DMS 273 (cell line): ENCODE results near the gene ABLIM2.
A peak's percentile ranks its signal among the peaks of the same experiment; 100 is the strongest.

Experiments used
- DNase-seq: peaks from one replicate; lab custom pipeline; 2025; ENCODE audit not compliant: unreplicated experiment; lab: John Stamatoyannopoulos, UW

The ABLIM2 gene

DNA sequence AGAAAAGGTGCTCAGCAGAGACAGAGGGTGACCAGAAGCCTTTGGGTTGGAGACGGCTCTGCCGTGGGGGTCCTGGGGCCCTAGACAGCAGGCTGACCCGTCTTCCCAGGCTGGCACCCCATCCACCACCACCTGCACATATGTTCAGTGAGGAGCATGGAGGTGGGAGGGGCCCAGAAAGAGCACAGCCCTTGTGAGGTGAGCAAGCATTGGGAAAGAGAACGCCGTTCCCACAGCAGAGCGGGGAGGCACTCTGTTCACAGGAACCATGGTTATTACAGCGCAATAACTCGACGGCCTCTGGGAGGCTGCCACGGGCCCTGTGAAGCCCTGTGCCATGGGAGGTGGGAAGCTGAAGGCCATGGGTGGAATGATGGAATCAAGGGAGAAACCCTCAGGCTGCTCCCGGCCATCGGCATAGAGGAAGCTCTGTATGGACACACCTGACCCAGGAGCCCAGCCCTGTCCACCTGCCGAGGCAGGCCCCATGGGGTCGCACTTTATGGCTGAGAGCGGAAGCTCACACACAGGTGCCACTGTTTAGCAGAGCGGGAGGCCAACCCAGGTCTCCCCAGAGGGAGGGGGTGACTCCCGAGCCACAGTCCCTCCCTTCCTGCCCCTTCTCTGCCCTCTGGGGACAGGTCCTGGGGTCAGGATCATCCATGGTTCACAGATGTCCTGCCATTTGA is 125.4 kb downstream of the ABLIM2 start:
- peak; percentile 18 for DNase-seq

DNA sequence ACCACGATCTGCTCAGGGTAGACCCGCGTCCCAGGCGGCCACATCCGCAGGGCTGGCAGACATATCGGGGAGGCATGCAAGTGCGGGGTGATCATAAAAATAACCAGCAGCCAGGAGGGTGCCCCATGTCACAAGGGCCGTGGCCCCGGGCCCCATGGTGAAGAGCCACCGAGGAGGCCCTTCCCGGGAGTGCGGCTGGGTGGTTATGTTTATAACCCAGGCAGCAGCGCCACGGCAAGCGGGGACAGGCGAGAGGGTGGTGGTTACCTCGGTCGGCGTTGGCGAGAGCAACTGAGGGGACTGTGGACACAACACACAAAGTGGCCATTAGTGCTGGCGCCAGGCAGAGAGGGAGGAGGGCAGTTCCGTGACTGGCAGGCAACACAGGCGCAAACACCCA is 126.2 kb downstream of the ABLIM2 start:
- DNase-seq = no peak

DNA sequence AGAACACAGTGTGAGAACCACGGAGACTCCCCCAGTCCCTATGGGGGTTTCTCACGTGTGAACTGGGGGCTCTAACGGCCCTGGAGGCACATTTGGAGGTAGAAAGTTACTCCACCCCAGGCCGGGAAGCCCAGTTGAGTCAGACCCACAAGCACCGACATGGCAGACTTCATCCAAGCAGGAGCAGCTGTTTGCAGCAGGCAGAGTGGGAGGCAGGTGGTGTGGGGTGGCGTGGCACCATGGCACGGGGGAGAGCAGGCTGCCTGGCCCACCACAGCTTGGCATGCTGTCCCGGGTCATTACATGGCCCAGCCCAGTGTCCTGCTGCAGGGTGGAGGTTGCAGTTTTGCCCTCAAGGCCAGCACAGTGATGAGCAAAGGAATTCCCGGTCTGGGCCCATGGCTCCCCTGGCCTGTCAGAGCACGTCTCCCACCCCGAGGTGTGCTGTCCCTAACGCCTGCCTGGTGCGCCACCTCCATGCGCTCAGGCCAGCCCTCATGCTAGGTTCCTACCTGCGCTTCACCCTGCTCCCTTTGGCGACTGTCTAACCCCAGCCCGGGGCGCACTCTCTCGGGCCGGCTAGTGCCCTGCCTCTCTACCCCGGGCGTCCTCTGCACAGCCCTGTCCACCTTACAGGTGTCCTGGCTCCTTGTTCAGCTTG is 128.4 kb downstream of the ABLIM2 start:
- peak; percentile 34 for DNase-seq

DNA sequence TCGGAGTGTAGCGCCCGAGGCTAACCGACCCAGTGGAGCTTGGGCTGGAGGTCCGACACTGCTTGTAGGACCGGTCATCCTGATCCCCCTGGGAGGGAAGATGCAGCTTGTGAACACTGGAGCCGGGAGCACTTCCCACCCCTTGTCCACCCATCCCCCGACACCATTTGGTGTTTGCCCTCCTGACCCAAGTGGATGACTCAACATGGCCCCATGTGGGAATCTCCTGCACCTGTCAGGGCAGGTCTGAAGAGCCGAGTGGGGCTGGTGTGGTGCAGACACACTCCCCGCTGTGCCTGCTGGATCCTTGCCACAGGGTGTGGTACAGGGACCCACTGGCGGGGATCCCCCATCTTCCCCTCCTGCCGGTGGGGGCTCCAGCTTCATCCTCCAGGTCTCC is 128.9 kb downstream of the ABLIM2 start:
- peak; percentile 27 for DNase-seq

DNA sequence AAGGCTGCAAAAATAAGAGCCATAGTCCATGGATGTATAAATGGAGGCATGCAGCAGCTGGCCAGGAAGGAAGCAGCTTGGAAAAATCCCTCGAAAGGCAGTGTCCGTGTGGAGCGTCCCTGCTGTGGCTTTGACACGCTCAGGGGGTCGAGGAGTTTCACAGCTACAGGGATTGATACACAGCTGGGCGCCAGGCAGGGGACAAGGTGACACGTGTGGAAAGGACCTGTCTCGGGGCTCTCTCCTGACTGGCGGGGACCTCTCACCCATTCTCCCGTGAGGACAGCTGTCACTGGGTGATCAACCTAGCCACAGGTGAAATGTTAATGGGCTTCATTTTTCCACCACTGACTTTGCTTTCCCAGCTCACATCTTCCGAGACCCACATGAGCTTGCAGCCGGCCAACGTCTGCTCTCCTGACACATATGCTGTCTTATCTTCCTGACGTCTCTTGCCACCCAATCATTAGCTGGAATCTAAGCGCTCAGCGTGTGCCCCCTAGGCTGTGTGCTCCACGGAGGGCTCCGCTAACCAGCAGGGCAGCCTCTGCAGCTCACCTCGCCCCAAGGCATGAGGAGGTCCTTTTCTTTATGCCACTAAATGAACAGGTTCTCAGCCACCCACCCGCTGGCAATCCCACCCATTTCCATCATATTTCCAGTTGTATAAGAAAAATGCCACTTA is 129.6 kb downstream of the ABLIM2 start:
- DNase-seq = peak; percentile 14

DNA sequence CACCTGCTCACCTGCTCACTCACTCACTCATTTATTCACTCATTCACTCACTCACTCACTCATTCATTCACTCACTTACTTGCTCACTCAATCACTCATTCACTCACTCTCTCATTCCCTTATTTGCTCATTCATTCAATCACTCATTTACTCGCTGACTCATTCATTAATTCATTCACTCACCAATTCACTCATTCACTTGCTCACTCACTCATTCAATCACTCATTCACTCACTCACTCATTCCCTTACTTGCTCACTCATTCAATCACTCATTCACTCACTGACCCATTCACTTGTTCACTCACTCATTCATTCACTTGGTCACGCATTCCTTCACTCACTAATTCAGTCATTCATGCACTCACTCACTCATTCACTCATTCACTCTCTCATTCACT is 130.2 kb downstream of the ABLIM2 start:
- no peak for DNase-seq

DNA sequence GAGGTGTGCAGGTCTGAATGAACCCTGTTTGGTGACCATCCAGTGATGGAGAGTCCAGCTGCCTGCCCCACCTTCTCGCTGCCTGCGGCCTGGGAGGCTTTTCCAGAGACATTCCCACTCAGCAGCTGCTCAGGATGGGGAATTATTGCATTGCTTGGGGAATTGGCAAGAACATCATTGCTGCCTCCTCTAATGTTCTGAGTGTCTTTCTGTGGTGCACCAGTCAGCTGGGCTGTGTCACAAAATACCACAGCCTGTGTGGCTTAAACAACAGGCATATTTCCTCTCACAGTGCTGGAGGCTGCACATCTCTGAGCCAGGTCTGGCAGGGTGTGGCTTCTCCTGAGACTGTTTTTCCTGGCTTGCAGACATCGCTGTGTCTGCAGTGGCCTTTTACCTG is 132.2 kb downstream of the ABLIM2 start:
- DNase-seq = no peak

DNA sequence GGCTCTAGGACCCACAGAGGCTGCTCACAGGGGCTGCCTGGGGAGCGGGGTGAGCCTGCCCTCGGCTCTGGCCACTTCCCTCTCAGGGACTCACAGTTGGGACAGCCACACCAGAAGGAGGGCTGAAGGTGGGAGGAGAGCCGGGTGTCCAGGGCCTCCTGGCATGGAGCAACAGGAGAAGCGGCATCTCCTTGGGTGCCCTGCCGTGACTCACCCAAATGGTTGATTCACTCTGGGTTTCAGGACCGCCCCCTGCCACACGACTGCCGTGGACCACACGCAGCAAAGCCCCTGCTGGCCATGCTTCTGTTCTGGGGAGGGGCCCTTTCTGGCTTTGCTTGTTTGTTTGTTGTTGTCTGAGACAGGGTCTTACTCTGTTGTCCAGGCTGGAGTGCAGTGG is 132.9 kb downstream of the ABLIM2 start:
- DNase-seq = no peak

DNA sequence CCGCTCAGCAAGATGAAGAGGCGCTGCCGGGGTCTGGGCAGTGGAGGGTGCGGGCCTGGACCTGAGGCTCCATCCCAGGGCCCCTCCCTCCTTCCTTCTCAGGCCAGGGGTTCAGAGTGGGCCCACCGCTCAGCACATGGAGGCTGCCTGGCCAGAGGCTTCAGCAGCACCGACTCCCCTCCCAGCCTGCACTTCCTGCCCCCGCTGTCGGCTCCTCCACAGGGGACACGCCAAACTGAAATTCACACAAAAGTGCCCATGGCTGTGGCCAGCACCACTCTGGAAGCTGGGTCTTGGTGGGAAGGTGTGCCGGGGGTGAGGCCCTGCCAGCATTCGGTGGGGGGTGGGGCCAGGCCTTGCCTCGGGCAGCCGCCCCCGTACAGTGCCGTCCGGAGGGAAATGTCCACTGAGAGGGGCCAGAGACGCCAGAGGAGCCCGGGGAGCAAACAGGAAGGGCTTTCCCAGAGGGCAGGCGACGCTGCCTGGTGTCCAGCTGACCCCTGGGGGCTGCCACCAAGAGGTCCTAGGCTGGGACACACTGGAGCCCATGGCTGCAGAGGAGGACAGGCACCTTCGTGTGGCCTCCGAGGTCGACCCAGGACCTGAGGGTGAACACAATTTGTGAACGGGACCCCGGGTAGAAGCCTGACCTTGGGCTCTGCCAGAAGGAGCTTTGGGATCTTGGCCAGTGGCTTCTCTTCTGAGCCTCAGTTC is 134.4 kb downstream of the ABLIM2 start:
- no peak for DNase-seq

DNA sequence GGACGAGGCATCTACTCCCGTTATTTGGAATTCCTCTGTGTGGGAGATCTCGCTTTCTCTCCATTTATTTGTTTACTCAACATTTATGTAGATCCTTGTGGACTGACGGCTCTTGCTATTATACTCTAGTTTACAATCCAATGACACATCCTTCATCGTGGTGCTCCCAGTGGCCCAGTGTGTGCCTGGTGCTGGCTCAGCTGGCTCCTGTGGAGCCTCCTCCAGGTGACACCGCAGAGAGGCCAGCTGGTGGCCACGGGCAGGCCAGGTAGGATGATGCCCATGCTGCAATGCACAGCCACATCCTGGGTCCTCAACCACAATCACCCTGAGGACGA is 134.9 kb downstream of the ABLIM2 start:
- DNase-seq = no peak

DNA sequence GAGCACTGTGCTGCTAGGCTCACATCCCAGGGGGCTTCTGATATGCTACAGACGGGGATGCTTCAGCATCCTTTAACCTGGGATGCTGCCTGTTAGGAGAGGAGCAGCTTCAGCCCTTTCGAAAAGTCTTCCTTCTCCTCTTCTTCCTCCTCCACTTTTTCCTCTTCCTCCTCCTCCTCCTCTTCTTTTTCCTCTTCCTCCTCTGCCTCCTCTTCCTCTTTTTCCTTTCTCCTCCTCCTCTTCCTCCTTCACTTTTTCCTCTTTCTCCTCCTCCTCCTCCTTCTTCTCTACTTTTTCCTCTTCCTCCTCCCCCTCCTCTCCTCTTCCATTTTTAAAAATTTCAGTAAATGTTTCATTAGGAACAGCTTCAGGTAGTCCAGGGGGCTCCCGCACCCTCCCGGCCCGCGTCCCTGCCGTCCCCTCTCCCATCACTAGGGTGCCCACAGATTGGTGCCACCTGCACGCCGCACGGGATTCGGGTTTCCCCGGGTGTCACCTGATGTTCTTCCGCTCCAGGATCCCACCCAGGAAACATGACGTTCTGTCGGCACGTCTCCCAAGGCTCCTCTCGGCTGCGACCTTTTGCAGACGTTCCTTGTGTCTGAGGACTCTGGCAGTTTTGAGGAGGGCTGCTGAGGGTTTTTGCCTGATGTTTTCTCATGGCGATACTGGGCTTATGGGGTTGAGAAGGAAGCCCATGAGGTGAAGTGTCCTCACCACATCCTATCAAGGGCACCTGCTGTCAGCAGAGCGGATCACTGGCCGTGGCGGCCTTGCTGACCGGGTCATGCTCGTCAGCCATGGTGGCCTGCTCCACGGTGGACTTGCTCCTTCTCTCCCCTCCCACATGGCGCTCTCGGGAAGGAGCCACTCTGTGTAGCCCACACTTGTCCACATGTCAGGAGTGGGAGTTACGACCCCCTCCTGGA is 135.6 kb downstream of the ABLIM2 start:
- no peak for DNase-seq

DNA sequence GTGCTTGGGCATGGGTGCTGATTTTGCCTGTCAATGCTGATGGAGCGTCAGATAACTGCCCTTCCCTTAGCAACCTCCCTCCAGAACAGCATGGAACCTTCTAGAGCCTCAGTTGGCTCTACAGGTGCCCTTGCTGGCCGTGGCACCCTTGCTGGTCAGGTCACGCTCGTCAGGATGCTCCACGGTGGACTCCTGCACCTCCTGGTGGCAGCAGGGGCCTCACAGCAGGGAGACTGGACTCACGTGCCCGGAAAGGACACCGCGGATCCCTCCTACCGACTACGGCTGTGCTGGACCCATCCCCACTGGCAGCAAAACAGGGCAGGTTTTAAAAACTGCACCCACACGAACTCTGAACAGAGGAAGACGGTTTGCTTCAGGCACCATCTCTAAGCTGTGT is 136.8 kb downstream of the ABLIM2 start:
- no peak for DNase-seq

DNA sequence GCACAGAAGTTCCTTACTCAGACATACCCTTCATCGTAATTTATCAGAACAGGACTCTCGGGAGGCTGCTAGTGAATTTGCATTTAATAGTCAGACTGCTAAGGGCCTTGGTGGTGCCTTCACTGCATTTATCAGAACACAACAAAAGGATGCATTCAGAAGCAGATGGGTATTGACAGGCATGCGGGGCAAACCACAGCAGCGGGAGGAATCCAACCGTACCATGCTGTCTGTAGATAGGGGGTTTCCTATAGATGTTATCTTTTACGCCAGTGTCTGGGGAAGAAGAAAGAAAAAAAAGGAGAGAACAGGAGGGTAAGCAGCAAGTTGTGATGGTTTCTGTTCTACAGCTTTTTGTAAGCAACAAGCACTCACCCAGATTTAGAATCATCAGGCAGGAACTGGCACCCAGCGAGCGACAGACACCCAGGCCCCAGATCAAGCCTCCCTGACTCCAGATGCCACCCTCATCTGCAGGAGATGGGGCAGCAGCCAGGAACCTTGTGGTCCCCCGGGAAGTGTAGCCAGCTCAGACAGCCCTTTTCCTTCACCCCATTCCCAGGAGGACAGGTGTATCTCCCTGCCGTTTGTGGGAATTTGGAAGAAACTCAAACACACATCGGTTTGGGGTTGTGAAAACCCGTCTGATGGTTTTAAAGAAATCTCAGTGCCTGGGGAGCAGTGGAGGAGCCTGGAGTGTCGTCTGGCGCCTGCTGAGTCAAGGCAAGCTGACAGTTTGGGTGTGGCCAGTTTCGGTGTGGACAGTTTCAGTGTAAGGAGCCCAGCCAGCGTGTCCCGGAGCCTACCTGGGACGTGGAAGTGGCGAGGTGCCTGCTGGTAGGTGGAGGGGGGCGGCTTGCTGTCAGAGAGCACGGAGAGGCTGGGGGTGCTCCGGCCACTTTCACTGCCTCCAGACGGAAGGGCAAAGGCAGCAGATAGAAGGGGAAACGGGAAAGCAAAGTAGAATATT is 138.9 kb downstream of the ABLIM2 start:
- no peak for DNase-seq

DNA sequence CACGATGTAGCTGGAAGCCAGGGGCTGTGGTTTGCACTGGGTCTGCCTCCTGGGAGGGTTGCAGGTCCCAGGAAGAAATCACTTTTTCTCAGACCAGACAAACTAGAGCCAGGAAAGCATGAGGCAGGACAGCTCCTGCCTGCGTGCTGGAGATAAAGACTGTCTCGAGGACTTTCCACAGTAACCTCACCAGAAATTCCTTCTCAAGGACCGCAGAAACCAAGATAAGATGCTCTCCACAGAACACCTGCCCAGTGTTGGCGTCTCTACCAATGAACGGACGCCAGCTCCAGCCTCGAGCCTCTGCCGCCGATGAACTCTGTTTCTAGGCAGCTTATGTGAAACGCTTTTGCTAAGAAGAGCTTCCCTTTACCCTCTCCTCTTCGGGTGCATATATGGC is 142.1 kb downstream of the ABLIM2 start:
- no peak for DNase-seq

DNA sequence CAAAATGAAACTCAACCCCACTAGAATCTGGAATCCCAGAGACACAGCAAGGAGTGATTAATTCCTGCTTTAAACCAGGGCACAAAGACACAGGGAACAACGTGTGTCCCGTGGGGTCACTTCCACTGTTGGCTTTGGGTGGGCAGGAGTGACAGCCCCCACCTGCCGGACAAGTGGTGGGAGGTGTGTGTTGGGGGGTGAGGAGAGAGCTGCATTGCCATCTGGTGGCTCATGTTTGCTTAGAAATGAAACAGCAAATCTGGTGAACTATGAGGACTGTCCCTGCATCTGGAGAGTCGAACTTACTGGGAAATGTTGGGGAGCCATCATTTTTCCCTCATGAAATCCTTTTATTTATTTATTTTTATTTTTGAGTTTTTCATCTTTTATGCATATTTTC is 143.1 kb downstream of the ABLIM2 start:
- peak; percentile 45 for DNase-seq

DNA sequence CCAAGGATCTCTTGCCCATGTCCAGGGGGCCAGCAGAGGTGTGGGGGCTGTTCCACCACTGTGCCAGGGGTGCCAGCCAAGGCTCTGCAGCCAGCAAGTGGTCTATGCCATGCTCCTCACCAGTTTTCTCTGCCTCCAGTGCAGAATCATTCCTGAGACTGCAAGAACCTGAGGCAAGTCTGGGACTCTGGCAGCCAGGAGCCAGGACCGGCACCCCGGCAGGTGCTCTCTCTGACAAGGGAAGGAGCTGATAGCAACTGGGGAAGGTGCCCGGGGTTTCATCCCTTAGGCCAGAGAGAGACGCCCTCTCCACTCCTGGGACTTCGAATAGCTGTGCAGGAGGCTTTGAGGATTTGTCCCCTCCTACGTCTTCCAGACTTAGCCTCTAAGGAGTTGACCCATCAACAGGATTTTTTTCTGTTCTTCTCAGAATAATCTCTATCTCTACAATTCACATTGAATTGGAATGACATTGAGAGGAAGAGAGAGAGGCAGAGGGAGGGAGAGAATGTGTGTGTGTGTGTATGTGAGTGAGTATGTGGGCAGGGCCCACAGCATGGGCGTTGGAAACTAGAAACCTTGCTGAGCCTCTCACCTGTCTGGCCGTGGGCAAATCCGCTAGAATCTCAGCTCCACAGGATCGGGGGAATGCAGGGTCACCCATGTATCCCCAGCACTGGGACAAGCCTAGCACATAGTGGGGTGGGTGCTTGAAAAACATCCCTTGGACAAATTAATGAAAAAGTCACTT is 144.5 kb downstream of the ABLIM2 start:
- DNase-seq = no peak

DNA sequence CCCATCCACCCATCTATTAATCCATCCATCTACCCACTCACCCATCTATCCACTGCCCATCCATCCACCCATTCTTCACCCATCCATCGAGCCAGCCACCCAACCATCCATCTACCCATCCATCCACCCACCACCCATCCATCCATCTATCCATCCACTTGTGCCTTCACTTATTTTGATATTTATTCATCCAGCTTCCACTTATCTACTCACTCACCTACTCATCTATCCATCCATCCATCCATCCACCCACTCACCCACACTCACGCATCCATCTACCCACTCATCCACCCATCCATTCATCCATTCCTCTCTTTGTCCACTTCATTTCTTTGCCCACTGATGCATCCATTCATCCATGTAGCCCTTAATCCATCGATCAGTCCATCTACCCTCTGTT is 146.1 kb downstream of the ABLIM2 start:
- DNase-seq = no peak

DNA sequence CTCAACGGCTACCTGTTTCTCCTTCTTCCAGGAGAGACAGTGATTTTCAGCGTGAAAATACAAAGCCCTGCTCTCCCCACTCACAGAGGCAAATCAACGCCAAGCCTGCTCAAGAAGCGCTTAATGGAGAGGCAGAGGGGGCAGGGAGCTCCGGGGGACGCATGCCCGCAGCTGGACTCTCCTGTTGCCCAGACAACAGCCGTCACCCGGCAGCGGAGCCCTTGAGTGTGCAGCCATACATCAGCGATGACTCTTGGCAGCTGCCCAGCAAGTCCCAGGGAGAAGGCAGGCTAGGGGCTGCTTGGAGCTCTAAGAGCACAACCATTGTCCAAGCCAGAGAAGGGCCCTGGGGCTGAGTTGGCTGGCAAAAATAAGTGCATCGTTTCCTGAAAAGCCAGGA is 148.0 kb downstream of the ABLIM2 start:
- DNase-seq = peak; percentile 91
